CD14-positive monocyte (primary cell): ENCODE results near the gene RASGRP3. TPM values are rescaled to one million over a fixed set of nuclear protein-coding genes. Genes with fewer than 3 reads are reported as not detected.

ENCODE experiments used
- DNase-seq, 3 donors: peaks; one replicate each; pipeline ENCODE4 v3.0.0-alpha.2; 2011 to 2022
- H2AFZ ChIP-seq: 2 replicates; pipeline ENCODE4 v1.6.0; 2012; ENCODE audit warnings: mild to moderate bottlenecking, low read depth, low read length, inconsistent platforms; ENCODE audit not compliant: insufficient read depth, poor library complexity, severe bottlenecking
- H3K27ac ChIP-seq, 2 donors: 1 replicate in 1 of 2; 2 replicates in 1 of 2; pipeline ENCODE4 v1.5.1; 2012 to 2013; ENCODE audit warnings: low read length in 2 of 2, control low read depth in 1 of 2, inconsistent platforms in 1 of 2, low read depth in 1 of 2, mild to moderate bottlenecking in 1 of 2
- H3K27me3 ChIP-seq, 2 donors: one replicate each; pipeline versions ENCODE4 v1.6.0 to v1.6.1; 2011 to 2013; ENCODE audit warnings: low read length in 2 of 2; ENCODE audit not compliant: control insufficient read depth in 2 of 2, insufficient read depth in 2 of 2
- H3K36me3 ChIP-seq, 2 donors: replicated peaks in 1 of 2; 1 replicate in 1 of 2; 2 replicates in 1 of 2; pipeline versions ENCODE4 v1.5.1 to v1.6.1; 2012 to 2013; ENCODE audit warnings: low read length in 2 of 2, control low read depth in 1 of 2, inconsistent platforms in 1 of 2, mild to moderate bottlenecking in 1 of 2; ENCODE audit not compliant: insufficient read depth in 2 of 2, control insufficient read depth in 1 of 2
- H3K4me1 ChIP-seq, 2 donors: 1 replicate in 1 of 2; 2 replicates in 1 of 2; pipeline versions ENCODE4 v1.5.1 to v1.6.1; 2012 to 2013; ENCODE audit warnings: low read length in 2 of 2, control low read depth in 1 of 2, inconsistent platforms in 1 of 2, mild to moderate bottlenecking in 1 of 2, moderate library complexity in 1 of 2; ENCODE audit not compliant: insufficient read depth in 2 of 2, control insufficient read depth in 1 of 2
- H3K4me2 ChIP-seq: replicated peaks from 2 replicates; pipeline ENCODE3; 2012; ENCODE audit warnings: low read length, moderate library complexity, mild to moderate bottlenecking; ENCODE audit not compliant: poor library complexity, severe bottlenecking; ENCODE audit errors: extremely low read depth
- H3K4me3 ChIP-seq, 3 experiments: fragments of 200-600 bp in 1 of 3; sonication (generic) in 1 of 3; replicated peaks in 1 of 3; 1 replicate in 2 of 3; 2 replicates in 1 of 3; pipeline ENCODE4 v1.5.1; 2011 to 2013; ENCODE audit warnings: low read length in 3 of 3, mild to moderate bottlenecking in 3 of 3, control low read depth in 2 of 3, low read depth in 2 of 3, inconsistent platforms in 1 of 3, moderate library complexity in 1 of 3
- H3K79me2 ChIP-seq: 2 replicates; pipeline ENCODE4 v1.6.0; 2012; ENCODE audit warnings: mild to moderate bottlenecking, control low read depth, inconsistent platforms, low read length, moderate library complexity; ENCODE audit not compliant: insufficient read depth
- H3K9ac ChIP-seq: 2 replicates; pipeline ENCODE4 v1.6.0; 2017; ENCODE audit warnings: low read length, mild to moderate bottlenecking; ENCODE audit not compliant: insufficient read depth, poor library complexity, severe bottlenecking
- H3K9me3 ChIP-seq, 2 donors: replicated peaks in 1 of 2; 1 replicate in 1 of 2; 2 replicates in 1 of 2; pipeline versions ENCODE4 v1.5.1 to v1.6.1; 2012 to 2013; ENCODE audit warnings: low read length in 2 of 2, control low read depth in 1 of 2; ENCODE audit not compliant: control insufficient read depth in 1 of 2, insufficient read depth in 1 of 2
- H4K20me1 ChIP-seq: 2 replicates; pipeline ENCODE4 v1.6.0; 2012; ENCODE audit warnings: mild to moderate bottlenecking, low read length, control low read depth, moderate library complexity; ENCODE audit not compliant: insufficient read depth
- H3K27ac Mint-ChIP-seq, 7 donors: one replicate each; pipeline ENCODE4 v1.8.0; 2020; ENCODE audit warnings: mild to moderate bottlenecking in 7 of 7, mixed read lengths in 7 of 7, moderate library complexity in 6 of 7, inconsistent platforms in 2 of 7
- H3K27me3 Mint-ChIP-seq, 3 donors: one replicate each; pipeline ENCODE4 v1.8.0; 2021 to 2022; ENCODE audit warnings: low read depth in 3 of 3, mild to moderate bottlenecking in 3 of 3, mixed read lengths in 3 of 3, moderate library complexity in 3 of 3, inconsistent platforms in 1 of 3
- H3K36me3 Mint-ChIP-seq, 2 donors: one replicate each; pipeline ENCODE4 v1.8.0; 2020; ENCODE audit warnings: mixed read lengths in 2 of 2, inconsistent platforms in 1 of 2, mild to moderate bottlenecking in 1 of 2
- H3K4me1 Mint-ChIP-seq: one replicate; pipeline ENCODE4 v1.8.0; 2020; ENCODE audit warnings: mild to moderate bottlenecking, mixed read lengths
- H3K4me3 Mint-ChIP-seq, 2 donors: one replicate each; pipeline ENCODE4 v1.8.0; 2020; ENCODE audit warnings: mild to moderate bottlenecking in 2 of 2, mixed read lengths in 2 of 2, moderate library complexity in 1 of 2
- H3K9me3 Mint-ChIP-seq, 7 donors: one replicate each; pipeline ENCODE4 v1.8.0; 2020 to 2022; ENCODE audit warnings: mixed read lengths in 7 of 7, mild to moderate bottlenecking in 6 of 7, moderate library complexity in 6 of 7, inconsistent platforms in 2 of 7
- WGBS: methylation state at CpG from one replicate; pipeline ENCODE4 v1.1.5; 2013; ENCODE audit warnings: missing lambda C conversion rate; ENCODE audit not compliant: insufficient coverage; 5-methylcytosine and 5-hydroxymethylcytosine counted together
- intact Hi-C, 2 donors: fragments of 100-400 bp; cut with micrococcal nuclease; formaldehyde crosslinking; loops; one replicate each; pipeline versions ENCODE4 v1.15.0 to v1.15.1; 2023
- polyA plus RNA-seq, 3 donors: library from polyadenylated mRNA; depleted of rRNA in 1 of 3; unstranded in 2 of 3; stranded (reverse) in 1 of 3; fragments of 300-500 nt in 2 of 3; fragments of >200 nt in 1 of 3; fragmentation: Illumina TruSeq in 2 of 3; gene quantifications; 1 replicate in 2 of 3; 2 replicates in 1 of 3; pipeline ENCODE4 v1.2.3, GENCODE V29; 2012 to 2021
- TF ChIP-seq, protein P1 (sequence below): fragments of 200-600 bp; IDR thresholded peaks from one replicate; pipeline ENCODE4 v1.8.0; 2022; ENCODE audit warnings: antibody characterized with exemption, mild to moderate bottlenecking

Gene RASGRP3
- polyA plus RNA-seq, 3 donors: 0.62 to 0.89 (median 0.84) TPM

DNA sequence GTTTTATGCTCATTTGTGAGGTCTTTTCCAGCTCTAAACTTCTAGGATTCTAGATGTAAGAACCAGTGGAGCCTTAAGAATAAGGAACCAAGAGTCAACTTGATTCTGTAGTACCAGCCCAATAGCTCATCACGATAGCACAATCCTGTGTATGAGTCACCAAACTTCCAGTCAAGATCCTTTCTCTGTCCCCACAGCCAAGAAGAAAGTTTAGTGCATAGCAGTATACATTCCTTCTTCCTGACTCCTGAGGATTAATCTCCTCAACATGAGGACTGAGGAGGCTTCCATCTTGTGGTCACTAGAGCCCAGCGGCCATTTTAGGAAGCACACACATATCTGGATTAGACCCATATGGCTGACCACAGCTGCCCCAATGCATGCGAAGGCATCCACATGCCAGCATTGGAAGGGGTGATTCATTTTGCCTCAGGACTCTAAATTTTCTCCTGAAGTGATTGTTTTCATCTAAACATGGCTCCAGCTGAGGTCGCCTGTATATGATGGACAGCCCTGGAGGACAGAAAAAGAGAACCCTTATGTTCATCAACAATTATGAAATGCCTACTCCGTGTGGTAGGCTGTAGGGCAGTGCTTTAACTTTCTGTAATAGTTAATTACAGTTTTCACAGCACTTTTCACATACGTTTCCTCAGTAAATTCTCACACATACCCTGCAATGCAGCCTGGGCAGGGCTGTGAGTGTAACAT lies 53.5 kb downstream of the RASGRP3 start:
- H4K20me1 ChIP-seq: no peaks in the 10 kb centered on the region
- intact Hi-C loops: no loop called here
- Mint-ChIP-seq H3K4me3 (no peak overlapping the region), H3K36me3 (no peaks in the 10 kb centered on the region), H3K27me3 (no peaks in the 10 kb centered on the region), H3K27ac (no peak overlapping the region), H3K4me1 (peaks cover 28% of the 10 kb centered on the region), H3K9me3 (no peaks in the 10 kb centered on the region)
- no peak overlapping the region for H3K4me3 ChIP-seq
- H3K9ac ChIP-seq: no peak overlapping the region
- no peaks in the 10 kb centered on the region for H3K79me2 ChIP-seq
- no peaks in the 10 kb centered on the region for H3K9me3 ChIP-seq
- H3K27me3 ChIP-seq: no peaks in the 10 kb centered on the region
- H3K4me2 ChIP-seq: no peak overlapping the region
- WGBS: 100% methylated on average over 1 of the region's 6 CpGs
- H3K27ac ChIP-seq: no peak overlapping the region
- TF ChIP-seq, protein P1, sequence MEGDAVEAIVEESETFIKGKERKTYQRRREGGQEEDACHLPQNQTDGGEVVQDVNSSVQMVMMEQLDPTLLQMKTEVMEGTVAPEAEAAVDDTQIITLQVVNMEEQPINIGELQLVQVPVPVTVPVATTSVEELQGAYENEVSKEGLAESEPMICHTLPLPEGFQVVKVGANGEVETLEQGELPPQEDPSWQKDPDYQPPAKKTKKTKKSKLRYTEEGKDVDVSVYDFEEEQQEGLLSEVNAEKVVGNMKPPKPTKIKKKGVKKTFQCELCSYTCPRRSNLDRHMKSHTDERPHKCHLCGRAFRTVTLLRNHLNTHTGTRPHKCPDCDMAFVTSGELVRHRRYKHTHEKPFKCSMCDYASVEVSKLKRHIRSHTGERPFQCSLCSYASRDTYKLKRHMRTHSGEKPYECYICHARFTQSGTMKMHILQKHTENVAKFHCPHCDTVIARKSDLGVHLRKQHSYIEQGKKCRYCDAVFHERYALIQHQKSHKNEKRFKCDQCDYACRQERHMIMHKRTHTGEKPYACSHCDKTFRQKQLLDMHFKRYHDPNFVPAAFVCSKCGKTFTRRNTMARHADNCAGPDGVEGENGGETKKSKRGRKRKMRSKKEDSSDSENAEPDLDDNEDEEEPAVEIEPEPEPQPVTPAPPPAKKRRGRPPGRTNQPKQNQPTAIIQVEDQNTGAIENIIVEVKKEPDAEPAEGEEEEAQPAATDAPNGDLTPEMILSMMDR: no peak
- peak in 1 of 3 donors; percentile 23 for DNase-seq
- no peaks in the 10 kb centered on the region for H3K36me3 ChIP-seq
- H2AFZ ChIP-seq: peak overlapping the region; percentile 58
- H3K4me1 ChIP-seq: peaks cover 3% of the 10 kb centered on the region in 2 donors

DNA sequence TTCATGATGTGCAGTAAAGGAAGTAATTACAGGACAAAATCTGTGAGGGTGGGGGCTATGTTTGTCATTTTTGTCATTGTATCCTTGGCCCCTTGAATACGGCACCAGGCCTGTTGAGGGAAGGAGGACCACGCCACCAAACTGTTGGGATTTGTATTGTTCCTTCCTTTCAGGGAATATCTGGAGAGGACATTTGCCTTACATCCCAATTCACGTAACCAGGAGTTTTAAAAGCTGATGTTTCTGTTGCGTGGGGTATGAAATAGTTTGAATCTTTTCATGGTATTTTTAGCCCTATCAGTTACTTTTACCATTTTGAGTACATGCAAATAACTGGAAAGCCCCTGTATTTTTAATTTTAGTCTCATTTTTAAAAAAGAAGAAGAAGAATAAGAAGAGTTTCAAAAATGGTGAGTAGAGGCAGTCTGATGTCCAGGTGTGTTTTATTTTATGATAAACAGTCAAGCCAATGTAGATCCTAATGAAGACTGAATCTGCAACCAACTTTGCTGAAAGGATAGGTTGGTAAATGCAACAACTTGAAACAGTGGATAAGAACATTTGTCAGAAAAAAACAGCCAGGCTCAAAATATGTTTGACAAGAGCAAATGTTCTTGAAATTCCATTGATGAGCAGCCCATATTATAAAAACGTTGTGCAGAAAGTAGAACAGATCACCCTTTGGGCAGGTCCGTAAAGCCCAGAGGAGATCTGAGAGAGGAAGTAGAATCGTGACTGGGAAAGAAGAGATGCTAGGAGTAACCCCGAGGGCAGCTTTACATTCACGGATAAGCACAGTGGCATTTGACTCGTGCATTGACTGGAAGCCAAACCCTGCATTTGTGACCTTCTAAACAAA lies 54.5 kb downstream of the RASGRP3 start:
- intact Hi-C loops: no loop called here
- no peak overlapping the region for H3K27ac ChIP-seq
- peaks cover 25% of the 10 kb centered on the region for H3K4me1 Mint-ChIP-seq
- 85% methylated on average over 5 of the region's 10 CpGs for WGBS
- H2AFZ ChIP-seq: no peak overlapping the region
- H3K9me3 Mint-ChIP-seq: peaks cover 0 to 5% (median 0%) of the 10 kb centered on the region in 7 donors
- H3K27me3 Mint-ChIP-seq: no peaks in the 10 kb centered on the region
- H3K27ac Mint-ChIP-seq: peak overlapping the region in 2 of 7 donors; percentile 16 to 57
- no peak overlapping the region for H3K4me3 ChIP-seq
- no peak overlapping the region for H3K9ac ChIP-seq
- H3K36me3 Mint-ChIP-seq: no peaks in the 10 kb centered on the region
- peaks cover 3% of the 10 kb centered on the region in 2 donors for H3K4me1 ChIP-seq
- no peaks in the 10 kb centered on the region for H4K20me1 ChIP-seq
- H3K27me3 ChIP-seq: no peaks in the 10 kb centered on the region
- no peaks in the 10 kb centered on the region for H3K36me3 ChIP-seq
- TF ChIP-seq, protein P1: no peak
- no peaks in the 10 kb centered on the region for H3K79me2 ChIP-seq
- H3K4me2 ChIP-seq: no peak overlapping the region
- no peak overlapping the region for H3K4me3 Mint-ChIP-seq
- H3K9me3 ChIP-seq: no peaks in the 10 kb centered on the region
- DNase-seq: no peak
